Prostate gland (tissue), 2 donors: Measurements from ENCODE around the gene MT2A.
A peak's percentile ranks its signal among the peaks of the same experiment; 100 is the strongest.

Source experiments
- POLR2A ChIP-seq: fragments of 450-650 bp; IDR thresholded peaks from one replicate; pipeline ENCODE4 v1.6.1; 2016; ENCODE audit warnings: antibody characterized with exemption, mild to moderate bottlenecking
- POLR2AphosphoS5 ChIP-seq: sonication (generic); formaldehyde crosslinking; IDR thresholded peaks from one replicate; pipeline ENCODE4 v1.6.1; 2017; ENCODE audit warnings: antibody characterized with exemption
- TF ChIP-seq, protein P1 (sequence below), 4 experiments: fragments of 200-600 bp in 2 of 4; fragments of 450-650 bp in 2 of 4; sonication (generic) in 2 of 4; IDR thresholded peaks; 1 replicate in 3 of 4; 2 replicates in 1 of 4; pipeline ENCODE4 v1.5.1; 2016 to 2019; ENCODE audit warnings: antibody characterized with exemption in 4 of 4, mild to moderate bottlenecking in 2 of 4, moderate library complexity in 2 of 4

DNA sequence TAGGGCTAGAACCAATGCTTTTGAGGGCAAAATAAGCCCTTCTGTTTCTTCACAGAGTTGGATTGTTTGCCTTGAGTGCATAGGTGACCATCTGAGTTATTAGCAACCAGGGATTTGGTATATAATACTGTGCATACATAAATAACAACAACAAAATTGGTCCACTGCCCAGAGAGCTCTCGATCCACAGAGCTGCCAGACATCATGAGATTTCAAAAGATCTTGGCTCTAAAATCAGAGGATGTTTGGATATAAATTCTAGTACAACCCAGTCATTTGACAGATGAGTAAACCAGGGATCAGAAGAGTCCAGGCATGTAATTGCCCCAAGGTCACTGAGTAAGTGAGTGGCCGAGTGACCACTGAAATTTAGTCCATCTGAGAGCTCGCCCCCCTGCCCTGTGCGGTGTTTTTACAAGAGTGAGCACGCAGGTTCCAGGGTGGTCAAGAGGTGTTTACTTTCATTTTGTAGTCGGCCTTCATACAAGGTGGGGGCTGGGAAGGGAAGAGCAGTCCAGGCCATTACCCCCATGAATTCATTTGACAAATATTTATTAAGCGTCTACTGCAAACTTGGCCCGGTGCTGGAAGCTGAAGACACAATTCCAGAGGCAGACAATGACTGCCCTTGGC, 1.8 kb upstream of the MT2A start:
- TF ChIP-seq, protein P1, sequence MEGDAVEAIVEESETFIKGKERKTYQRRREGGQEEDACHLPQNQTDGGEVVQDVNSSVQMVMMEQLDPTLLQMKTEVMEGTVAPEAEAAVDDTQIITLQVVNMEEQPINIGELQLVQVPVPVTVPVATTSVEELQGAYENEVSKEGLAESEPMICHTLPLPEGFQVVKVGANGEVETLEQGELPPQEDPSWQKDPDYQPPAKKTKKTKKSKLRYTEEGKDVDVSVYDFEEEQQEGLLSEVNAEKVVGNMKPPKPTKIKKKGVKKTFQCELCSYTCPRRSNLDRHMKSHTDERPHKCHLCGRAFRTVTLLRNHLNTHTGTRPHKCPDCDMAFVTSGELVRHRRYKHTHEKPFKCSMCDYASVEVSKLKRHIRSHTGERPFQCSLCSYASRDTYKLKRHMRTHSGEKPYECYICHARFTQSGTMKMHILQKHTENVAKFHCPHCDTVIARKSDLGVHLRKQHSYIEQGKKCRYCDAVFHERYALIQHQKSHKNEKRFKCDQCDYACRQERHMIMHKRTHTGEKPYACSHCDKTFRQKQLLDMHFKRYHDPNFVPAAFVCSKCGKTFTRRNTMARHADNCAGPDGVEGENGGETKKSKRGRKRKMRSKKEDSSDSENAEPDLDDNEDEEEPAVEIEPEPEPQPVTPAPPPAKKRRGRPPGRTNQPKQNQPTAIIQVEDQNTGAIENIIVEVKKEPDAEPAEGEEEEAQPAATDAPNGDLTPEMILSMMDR (IDR thresholded peaks at IDR 0.05): no peak
- TF ChIP-seq POLR2A (no peak), POLR2AphosphoS5 (peak; percentile 39)
